ENCODE data around the gene PWP1.

Gene PWP1

DNA sequence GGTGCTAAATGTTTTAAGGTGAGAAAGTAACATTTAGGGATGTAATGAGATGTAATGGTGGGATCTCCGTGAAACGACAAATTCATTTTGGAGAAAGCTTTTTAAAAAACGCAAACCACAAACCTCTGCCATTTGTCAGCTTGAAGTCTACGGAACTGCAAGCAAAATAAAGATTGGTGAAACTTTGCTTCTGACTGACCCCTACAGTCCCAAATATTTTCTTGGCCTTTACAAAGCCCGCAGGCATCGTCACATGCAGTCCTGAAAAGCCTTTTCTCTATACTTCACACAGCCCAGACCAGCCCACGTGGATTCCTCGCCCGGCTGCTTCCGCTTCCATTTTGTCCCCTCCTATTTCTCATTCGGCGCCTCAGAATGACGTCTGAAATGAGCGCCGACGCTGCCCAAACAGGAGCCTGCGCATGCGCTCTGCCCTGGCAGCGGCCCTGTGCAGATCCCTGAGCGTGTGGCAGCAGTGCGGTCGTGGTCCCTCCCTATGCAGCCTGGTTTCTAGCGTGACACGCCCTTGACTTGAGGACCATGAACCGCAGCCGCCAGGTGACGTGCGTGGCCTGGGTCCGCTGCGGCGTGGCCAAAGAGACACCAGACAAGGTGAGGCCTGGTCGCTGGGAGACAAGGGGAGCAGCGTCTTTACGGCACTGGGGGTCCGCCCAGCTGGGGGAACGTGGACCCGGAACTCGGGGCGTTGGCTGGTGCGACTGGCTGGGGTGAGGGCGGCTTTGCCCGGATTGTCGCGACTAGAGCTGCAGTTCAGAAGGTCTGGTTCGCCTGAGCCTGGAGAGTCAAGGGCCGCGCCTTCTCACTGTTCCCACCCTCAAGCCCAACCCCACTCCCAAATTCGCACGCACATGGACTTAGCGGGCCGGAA, at the start of gene PWP1:
Gene PWP1, plus strand, starts transcription at position 440 of the 889 bp plus-strand sequence. Its CDS starts 101 bp downstream, at position 541.
- peak; percentile 98 for DNase-seq

DNA sequence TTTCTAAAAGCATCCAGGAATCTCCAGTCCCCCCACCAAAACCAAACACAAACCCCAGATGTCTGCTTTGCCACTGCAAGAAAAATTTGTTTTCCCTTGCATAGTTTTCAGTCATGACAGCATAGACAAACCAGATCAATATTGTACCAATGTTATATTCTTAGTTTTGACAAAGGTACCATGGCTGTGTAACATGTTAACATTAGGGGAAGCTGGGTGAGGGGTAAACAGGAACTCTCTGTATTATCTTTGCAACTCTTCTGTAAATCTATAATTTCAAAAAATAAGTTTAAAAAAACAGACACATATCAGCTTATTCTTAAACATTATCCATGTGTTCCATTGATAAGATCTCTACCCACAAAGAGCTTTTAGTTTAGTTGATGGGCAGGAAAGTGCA, 44.4 kb upstream of the PWP1 start:
- DNase-seq = no peak

GRCh38 chr12:107642240-107642639, 43.4 kb upstream of the PWP1 start:
- peak; percentile 54 for DNase-seq

- DNase-seq = no peak
Measured at GRCh38 chr12:107645630-107646333, 39.8 kb upstream of the PWP1 start.

GRCh38 chr12:107646436-107646835, 39.2 kb upstream of the PWP1 start:
- DNase-seq = no peak

GRCh38 chr12:107649661-107650061, 35.9 kb upstream of the PWP1 start:
- no peak for DNase-seq

GRCh38 chr12:107650977-107651376, 34.6 kb upstream of the PWP1 start:
- DNase-seq = no peak

DNA sequence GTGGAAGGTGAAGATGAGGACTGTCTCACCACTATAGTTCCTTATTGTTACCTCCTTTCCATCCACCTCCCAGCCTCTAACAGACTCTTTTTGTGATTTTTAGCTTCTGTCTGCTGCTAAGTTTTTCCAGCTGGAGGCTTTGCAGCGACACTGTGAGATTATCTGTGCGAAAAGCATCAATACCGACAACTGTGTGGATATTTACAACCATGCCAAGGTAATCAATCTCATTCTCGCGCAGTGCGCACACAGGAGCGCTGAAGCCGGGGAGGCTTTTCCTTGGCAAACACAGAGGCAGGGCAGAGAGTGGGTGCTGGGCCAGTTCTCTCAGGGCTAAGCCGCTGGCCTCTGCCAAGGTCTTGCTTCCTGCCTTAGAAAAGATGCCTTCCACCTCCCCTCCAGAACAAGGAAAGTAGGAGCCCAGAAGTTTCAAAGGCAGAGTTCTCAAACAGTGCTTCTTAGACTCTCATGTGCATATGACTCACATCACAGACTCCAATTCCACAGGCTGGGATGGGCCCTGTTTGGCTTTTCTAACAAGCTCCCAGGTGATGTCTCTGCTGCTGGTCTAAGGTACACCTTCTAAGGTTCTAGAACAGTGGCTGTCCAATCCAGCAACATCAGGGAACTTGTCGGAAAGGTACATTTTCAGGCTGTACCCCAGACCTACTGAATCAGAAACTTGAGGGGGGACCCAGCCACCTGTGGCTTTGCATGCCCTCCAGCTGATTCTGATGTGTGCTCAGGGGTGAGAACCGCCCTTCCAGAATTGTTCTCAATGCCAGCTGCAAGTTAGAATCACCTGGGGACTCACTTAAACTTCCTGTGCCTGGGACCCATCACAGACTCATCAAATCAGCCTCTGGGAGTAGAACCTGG, 33.8 kb upstream of the PWP1 start:
- no peak for DNase-seq

GRCh38 chr12:107653519-107653918, 32.1 kb upstream of the PWP1 start:
- DNase-seq = no peak

- no peak for DNase-seq
Measured at GRCh38 chr12:107654873-107655272, 30.7 kb upstream of the PWP1 start.

DNA sequence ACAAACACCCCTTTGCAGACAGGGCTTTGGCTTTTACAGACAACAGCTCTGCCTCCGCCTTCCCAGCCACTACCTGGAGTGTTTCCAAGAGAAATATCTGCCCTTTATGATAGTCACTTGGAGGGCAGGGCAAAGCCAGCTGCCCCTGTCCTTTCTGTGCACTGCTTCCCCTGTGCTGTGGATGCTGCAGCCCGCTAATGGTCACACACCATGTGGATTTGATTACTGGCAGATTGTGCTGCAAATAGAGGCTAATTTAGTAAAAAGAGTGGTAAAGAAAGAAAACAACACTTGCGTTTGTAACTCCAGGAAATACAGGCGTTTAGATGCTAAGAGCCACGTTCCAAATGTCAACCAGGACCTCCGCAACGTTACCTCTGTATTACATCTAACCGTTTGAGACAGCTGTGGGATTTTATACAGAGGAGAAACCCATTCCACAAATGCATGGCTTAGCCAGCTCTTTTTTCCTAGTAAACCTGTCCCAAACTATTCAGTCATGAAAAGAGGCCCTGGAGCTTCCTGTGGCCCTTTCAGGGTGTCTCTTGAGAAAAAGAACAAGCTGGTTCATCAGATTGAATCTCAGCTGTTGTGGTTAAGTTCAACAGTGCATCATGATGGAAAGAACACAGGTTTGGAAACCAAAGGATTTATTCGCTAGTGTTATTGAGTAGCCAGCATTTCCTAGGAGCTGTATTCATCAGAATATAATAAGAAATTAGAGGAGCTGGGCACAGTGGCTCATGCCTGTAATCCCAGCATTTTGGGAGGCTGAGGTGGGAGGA, 30.1 kb upstream of the PWP1 start:
- DNase-seq = peak; percentile 24

GRCh38 chr12:107656302-107656701, 29.3 kb upstream of the PWP1 start:
- DNase-seq = no peak

DNA sequence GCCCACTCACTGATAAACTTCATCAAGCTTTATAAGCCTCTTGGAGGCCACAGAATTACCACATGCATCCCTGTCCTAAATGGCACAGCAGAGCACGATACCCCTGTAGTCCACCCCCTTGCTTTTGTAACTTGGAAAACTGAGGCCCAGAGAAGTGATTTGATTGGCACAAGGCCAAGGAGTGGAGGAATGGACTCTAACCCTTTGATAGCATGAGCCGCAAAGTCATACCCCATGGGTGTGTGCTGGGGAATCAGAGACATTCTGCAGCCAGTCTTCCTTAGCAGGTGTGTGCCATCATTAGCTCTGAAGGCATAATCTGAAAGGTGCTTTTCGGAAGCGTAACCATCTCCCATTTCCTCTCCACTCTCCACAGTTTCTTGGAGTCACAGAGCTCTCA, 28.5 kb upstream of the PWP1 start:
- no peak for DNase-seq

GRCh38 chr12:107657621-107658020, 28.0 kb upstream of the PWP1 start:
- DNase-seq = no peak

GRCh38 chr12:107660235-107660634, 25.4 kb upstream of the PWP1 start:
- DNase-seq = no peak

GRCh38 chr12:107660861-107661415, 24.7 kb upstream of the PWP1 start:
- DNase-seq = no peak

DNA sequence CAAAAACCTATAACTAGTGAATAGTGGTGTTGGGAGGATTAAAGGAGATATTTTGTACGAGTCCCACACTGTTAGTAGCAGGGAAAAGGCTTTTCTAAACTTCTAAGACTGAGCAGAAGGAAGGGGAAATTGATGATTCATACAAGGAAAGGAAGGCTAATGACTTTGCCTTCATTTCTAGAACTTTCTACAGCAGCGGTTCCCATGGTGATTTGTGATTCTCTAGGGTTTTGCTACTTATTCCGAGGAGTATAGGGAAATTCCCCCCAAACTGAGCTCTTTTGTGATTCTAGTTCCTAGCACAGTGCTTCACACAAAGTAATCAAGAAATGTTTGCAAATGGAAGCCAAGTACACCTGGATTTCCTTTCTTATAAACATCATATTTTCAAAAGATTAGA, 23.8 kb upstream of the PWP1 start:
- DNase-seq = no peak

DNA sequence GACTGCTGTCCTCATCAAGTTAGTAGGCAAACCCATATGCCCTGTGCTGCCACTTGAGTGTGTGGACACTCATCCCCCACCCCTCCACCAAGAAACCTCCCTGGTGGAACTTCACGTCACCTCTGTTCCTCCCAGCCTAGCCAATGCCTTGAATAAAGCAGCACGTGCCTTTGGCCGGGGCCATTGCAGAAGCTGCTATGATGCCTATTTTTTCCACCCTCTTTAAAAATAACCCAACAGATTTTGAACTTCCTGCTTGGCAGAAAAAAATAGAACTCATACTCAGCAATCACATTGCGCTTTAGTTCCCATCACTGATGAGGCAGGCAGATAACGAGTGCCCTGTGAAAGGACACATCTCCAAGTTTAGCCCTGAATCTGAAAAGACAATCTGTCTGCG, 23.1 kb upstream of the PWP1 start:
- no peak for DNase-seq

DNA sequence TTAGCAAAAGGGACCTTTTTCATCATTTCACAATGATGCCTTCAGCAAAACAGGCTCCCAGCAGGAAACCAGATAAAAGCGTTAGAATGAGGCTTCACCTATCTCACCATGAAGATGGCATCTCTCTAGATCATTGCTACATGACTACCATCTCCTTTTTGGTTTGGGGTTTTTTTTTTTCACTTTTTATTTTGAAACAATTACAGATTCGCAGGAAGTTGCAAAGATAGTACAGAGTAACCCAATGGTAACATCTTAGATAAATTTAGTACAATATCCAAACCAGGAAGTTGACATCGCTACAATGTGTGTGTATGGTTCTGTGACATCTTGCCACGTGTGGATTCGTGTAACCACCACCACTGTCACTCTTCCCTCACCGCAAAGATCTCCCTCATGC, 22.3 kb upstream of the PWP1 start:
- no peak for DNase-seq

GRCh38 chr12:107666009-107666408, 19.6 kb upstream of the PWP1 start:
- DNase-seq = no peak

DNA sequence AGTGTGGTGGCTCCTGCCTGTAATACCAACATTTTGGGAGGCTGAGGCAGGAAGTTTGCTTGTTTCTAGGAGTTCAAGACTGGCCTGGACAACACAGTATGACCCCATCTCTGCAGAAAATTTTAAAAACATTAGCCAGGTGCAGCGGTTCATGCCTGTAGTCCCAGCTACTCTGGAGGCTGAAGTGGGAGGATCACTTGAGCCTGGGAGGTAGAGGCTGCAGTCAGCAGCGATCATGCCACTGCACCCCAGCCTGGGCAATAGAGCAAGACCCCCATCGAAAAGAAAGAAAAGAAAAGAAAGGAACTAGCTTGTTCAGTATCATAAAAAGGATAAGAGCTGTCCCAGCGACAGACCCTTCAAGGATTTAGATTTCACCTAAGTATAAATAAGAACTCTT, 18.1 kb upstream of the PWP1 start:
- DNase-seq = no peak
